ENCODE measurements around the gene LGMN.
A peak's percentile ranks its signal among the peaks of the same experiment; 100 is the strongest.

The LGMN gene

GRCh38 chr14:92719421-92719820 is 29.0 kb downstream of the LGMN start:
- Histone ChIP-seq H3K27ac (ENCODE audit: extremely low read depth, low read depth, low read length) (no peak overlapping the region), H3K36me3 (ENCODE audit: control insufficient read depth in 2 of 2, insufficient read depth in 1 of 2, low read length in 2 of 2) (peaks cover 0 to 3% of the 10 kb centered on the region in 2 experiments; a peak in 1 of 3 replicates), H3K4me3 (ENCODE audit: low read depth, low read length) (no peak overlapping the region), H3K4me1 (ENCODE audit: control insufficient read depth, insufficient read depth, low read length) (peaks cover 3% of the 10 kb centered on the region), H3K9me3 (ENCODE audit: control insufficient read depth, insufficient read depth, low read depth, low read length) (no peaks in the 10 kb centered on the region)
- ChIA-PET CTCF (interaction anchor here (0.7 kb wide), 1 partner anchor 35 kb away, joined by 3 read pairs; no protein-coding TSS in a partner anchor), POLR2A (no interaction called here)
- no peak for TF ChIP-seq TRIM28 (IDR thresholded peaks at IDR 0.05; ENCODE audit: borderline replicate concordance, low read length)
- TF ChIP-seq ZNF777 (tag by site-specific recombination; IDR thresholded peaks at IDR 0.05; ENCODE audit: borderline replicate concordance) = no peak
- TF ChIP-seq FEZF1 (tag by site-specific recombination; IDR thresholded peaks at IDR 0.05) = no peak
- TF ChIP-seq OSR2 (tag by site-specific recombination; IDR thresholded peaks at IDR 0.05) = no peak
- no peak for TF ChIP-seq ZNF10 (tag by site-specific recombination; IDR thresholded peaks at IDR 0.05)
- TF ChIP-seq ZNF830 (tag by site-specific recombination; IDR thresholded peaks at IDR 0.05; ENCODE audit: low read depth) = no peak
- no peak for TF ChIP-seq MYNN (tag by site-specific recombination; IDR thresholded peaks at IDR 0.05; ENCODE audit: borderline replicate concordance)

DNA sequence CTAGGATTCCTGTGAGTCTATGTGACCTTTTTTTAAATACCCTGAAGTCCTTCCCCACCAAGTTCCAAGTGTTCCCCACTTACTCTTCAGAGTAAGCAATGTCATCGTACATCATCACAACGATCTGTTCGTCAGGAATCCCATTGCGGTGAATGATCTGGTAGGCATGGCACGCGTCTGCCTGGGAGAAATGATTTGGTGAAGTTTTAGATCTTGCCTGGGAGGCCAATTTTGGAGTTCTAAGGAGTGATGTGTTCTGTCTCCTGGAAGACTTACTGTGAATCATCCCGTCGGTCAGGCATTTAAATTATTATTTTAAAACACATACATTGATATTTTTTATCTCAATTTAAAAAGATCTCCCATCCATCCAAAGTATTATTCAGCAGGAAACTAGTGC is 29.8 kb downstream of the LGMN start:
- ChIA-PET CTCF (interaction anchor here (1.6 kb wide), 1 partner anchor 65 kb away, joined by 23 read pairs; no protein-coding TSS in a partner anchor), POLR2A (interaction anchor here (1.9 kb wide), 1 partner anchor 30 kb away, joined by 10 read pairs; the partner anchor contains the start of gene LGMN)
- no peak for TF ChIP-seq ZNF202 (tag by site-specific recombination; IDR thresholded peaks at IDR 0.05; ENCODE audit: borderline replicate concordance)
- TF ChIP-seq, protein P1, sequence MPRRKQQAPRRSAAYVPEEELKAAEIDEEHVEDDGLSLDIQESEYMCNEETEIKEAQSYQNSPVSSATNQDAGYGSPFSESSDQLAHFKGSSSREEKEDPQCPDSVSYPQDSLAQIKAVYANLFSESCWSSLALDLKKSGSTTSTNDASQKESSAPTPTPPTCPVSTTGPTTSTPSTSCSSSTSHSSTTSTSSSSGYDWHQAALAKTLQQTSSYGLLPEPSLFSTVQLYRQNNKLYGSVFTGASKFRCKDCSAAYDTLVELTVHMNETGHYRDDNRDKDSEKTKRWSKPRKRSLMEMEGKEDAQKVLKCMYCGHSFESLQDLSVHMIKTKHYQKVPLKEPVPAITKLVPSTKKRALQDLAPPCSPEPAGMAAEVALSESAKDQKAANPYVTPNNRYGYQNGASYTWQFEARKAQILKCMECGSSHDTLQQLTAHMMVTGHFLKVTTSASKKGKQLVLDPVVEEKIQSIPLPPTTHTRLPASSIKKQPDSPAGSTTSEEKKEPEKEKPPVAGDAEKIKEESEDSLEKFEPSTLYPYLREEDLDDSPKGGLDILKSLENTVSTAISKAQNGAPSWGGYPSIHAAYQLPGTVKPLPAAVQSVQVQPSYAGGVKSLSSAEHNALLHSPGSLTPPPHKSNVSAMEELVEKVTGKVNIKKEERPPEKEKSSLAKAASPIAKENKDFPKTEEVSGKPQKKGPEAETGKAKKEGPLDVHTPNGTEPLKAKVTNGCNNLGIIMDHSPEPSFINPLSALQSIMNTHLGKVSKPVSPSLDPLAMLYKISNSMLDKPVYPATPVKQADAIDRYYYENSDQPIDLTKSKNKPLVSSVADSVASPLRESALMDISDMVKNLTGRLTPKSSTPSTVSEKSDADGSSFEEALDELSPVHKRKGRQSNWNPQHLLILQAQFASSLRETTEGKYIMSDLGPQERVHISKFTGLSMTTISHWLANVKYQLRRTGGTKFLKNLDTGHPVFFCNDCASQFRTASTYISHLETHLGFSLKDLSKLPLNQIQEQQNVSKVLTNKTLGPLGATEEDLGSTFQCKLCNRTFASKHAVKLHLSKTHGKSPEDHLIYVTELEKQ (tag by site-specific recombination; IDR thresholded peaks at IDR 0.05; ENCODE audit: borderline replicate concordance) = no peak
- no peak for TF ChIP-seq KLF10 (tag by site-specific recombination; IDR thresholded peaks at IDR 0.05)
- Histone ChIP-seq H3K4me1 (ENCODE audit: control insufficient read depth, insufficient read depth, low read length) (peaks cover 3% of the 10 kb centered on the region), H3K27ac (ENCODE audit: extremely low read depth, low read depth, low read length) (no peak overlapping the region), H3K4me3 (ENCODE audit: low read depth, low read length) (no peak overlapping the region), H3K36me3 (ENCODE audit: control insufficient read depth in 2 of 2, insufficient read depth in 1 of 2, low read length in 2 of 2) (peaks cover 0 to 8% of the 10 kb centered on the region in 2 experiments; a peak in 1 of 3 replicates), H3K9me3 (ENCODE audit: control insufficient read depth, insufficient read depth, low read depth, low read length) (no peaks in the 10 kb centered on the region)

GRCh38 chr14:92717571-92718042 is 30.8 kb downstream of the LGMN start:
- POLR2A ChIA-PET = interaction anchor here (1.9 kb wide), 1 partner anchor 31 kb away, joined by 10 read pairs; the partner anchor contains the start of gene LGMN
- no peak overlapping the region for H3K4me3 ChIP-seq (ENCODE audit: low read depth, low read length)
- no peak overlapping the region for H3K27ac ChIP-seq (ENCODE audit: extremely low read depth, low read depth, low read length)
- CTCF ChIA-PET = interaction anchor here (0.6 to 1.6 kb wide), 4 partner anchors 25 to 68 kb away, joined by 3 to 23 read pairs (median 4); no protein-coding TSS in a partner anchor
- peaks cover 0 to 17% of the 10 kb centered on the region in 2 experiments; a peak in 1 of 3 replicates for H3K36me3 ChIP-seq (ENCODE audit: control insufficient read depth in 2 of 2, insufficient read depth in 1 of 2, low read length in 2 of 2)
- H3K9me3 ChIP-seq (ENCODE audit: control insufficient read depth, insufficient read depth, low read depth, low read length) = no peaks in the 10 kb centered on the region
- peaks cover 3% of the 10 kb centered on the region for H3K4me1 ChIP-seq (ENCODE audit: control insufficient read depth, insufficient read depth, low read length)
- TF ChIP-seq ZNF473 (tag by site-specific recombination; IDR thresholded peaks at IDR 0.05) (no peak), ZNF76 (tag by site-specific recombination; IDR thresholded peaks at IDR 0.05; ENCODE audit: borderline replicate concordance, low read depth) (no peak), ZNF561 (tag by site-specific recombination; IDR thresholded peaks at IDR 0.05; ENCODE audit: borderline replicate concordance) (0 out of 2 replicates have a peak, but pooled peaks have one; percentile 29), ZNF544 (tag by site-specific recombination; IDR thresholded peaks at IDR 0.05) (no peak), ZIC2 (tag by site-specific recombination; IDR thresholded peaks at IDR 0.05) (peak; percentile 68), ZSCAN23 (tag by site-specific recombination; IDR thresholded peaks at IDR 0.05) (no peak), ZNF530 (tag by site-specific recombination; IDR thresholded peaks at IDR 0.05; ENCODE audit: low read depth) (no peak), ZNF10 (tag by site-specific recombination; IDR thresholded peaks at IDR 0.05) (peak; percentile 67), ZNF239 (tag by site-specific recombination; IDR thresholded peaks at IDR 0.05) (no peak), HOXC10 (CRISPR knock-in tag; IDR thresholded peaks at IDR 0.05) (no peak)
- TF ChIP-seq, protein P2, sequence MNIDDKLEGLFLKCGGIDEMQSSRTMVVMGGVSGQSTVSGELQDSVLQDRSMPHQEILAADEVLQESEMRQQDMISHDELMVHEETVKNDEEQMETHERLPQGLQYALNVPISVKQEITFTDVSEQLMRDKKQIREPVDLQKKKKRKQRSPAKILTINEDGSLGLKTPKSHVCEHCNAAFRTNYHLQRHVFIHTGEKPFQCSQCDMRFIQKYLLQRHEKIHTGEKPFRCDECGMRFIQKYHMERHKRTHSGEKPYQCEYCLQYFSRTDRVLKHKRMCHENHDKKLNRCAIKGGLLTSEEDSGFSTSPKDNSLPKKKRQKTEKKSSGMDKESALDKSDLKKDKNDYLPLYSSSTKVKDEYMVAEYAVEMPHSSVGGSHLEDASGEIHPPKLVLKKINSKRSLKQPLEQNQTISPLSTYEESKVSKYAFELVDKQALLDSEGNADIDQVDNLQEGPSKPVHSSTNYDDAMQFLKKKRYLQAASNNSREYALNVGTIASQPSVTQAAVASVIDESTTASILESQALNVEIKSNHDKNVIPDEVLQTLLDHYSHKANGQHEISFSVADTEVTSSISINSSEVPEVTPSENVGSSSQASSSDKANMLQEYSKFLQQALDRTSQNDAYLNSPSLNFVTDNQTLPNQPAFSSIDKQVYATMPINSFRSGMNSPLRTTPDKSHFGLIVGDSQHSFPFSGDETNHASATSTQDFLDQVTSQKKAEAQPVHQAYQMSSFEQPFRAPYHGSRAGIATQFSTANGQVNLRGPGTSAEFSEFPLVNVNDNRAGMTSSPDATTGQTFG (tag by site-specific recombination; IDR thresholded peaks at IDR 0.05; ENCODE audit: borderline replicate concordance) = no peak
- TF ChIP-seq, protein P3, sequence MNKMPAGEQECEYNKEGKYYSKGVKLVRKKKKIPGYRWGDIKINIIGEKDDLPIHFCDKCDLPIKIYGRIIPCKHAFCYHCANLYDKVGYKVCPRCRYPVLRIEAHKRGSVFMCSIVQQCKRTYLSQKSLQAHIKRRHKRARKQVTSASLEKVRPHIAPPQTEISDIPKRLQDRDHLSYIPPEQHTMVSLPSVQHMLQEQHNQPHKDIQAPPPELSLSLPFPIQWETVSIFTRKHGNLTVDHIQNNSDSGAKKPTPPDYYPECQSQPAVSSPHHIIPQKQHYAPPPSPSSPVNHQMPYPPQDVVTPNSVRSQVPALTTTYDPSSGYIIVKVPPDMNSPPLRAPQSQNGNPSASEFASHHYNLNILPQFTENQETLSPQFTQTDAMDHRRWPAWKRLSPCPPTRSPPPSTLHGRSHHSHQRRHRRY (tag by site-specific recombination; IDR thresholded peaks at IDR 0.05) = no peak
- TF ChIP-seq, protein P4, sequence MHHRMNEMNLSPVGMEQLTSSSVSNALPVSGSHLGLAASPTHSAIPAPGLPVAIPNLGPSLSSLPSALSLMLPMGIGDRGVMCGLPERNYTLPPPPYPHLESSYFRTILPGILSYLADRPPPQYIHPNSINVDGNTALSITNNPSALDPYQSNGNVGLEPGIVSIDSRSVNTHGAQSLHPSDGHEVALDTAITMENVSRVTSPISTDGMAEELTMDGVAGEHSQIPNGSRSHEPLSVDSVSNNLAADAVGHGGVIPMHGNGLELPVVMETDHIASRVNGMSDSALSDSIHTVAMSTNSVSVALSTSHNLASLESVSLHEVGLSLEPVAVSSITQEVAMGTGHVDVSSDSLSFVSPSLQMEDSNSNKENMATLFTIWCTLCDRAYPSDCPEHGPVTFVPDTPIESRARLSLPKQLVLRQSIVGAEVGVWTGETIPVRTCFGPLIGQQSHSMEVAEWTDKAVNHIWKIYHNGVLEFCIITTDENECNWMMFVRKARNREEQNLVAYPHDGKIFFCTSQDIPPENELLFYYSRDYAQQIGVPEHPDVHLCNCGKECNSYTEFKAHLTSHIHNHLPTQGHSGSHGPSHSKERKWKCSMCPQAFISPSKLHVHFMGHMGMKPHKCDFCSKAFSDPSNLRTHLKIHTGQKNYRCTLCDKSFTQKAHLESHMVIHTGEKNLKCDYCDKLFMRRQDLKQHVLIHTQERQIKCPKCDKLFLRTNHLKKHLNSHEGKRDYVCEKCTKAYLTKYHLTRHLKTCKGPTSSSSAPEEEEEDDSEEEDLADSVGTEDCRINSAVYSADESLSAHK (tag by site-specific recombination; IDR thresholded peaks at IDR 0.05) = no peak

Data from HEK293 (cell line).